GM12878 (cell line): ENCODE results near the gene KLB.
"Not testable (repeated sequence)": the region's sequence is repeated elsewhere in the genome, so short reads cannot be mapped to it uniquely, and the experiment has no call there.

Experiments
- BCLAF1 ChIP-seq: fragments of 450-650 bp; IDR thresholded peaks from 2 replicates; pipeline ENCODE4 v1.6.1; 2017; ENCODE audit warnings: antibody characterized with exemption, mild to moderate bottlenecking, moderate library complexity
- CTCF ChIP-seq, 3 experiments: IDR thresholded peaks in 2 of 3; conservative IDR thresholded peaks in 1 of 3; 2 replicates each; pipeline ENCODE4 v1.5.1; 2011; ENCODE audit warnings: low read depth in 3 of 3, low read length in 3 of 3, mild to moderate bottlenecking in 3 of 3, control low read depth in 2 of 3, moderate library complexity in 2 of 3, inconsistent platforms in 1 of 3, mixed read lengths in 1 of 3; ENCODE audit not compliant: control insufficient read depth in 2 of 3, insufficient read depth in 1 of 3; ENCODE audit errors: extremely low read depth in 1 of 3
- EP300 ChIP-seq, 2 experiments: fragments of 150-350 bp in 1 of 2; IDR thresholded peaks; 2 replicates each; pipeline ENCODE4 v1.6.1; 2011 to 2012; ENCODE audit warnings: low read depth in 2 of 2, low read length in 2 of 2, borderline replicate concordance in 1 of 2, improper control_type of control experiment in 1 of 2, inconsistent platforms in 1 of 2; ENCODE audit not compliant: control insufficient read depth in 1 of 2
- POLR2A ChIP-seq: IDR thresholded peaks from 2 replicates; pipeline ENCODE4 v1.6.1; 2011; ENCODE audit warnings: low read depth, mild to moderate bottlenecking, low read length
- RCOR1 ChIP-seq: conservative IDR thresholded peaks from 2 replicates; pipeline ENCODE4 v1.6.1; 2012; ENCODE audit warnings: low read depth, low read length, improper control_type of control experiment
- SUZ12 ChIP-seq: fragments of 200-600 bp; sonication (generic); IDR thresholded peaks from one replicate; pipeline ENCODE4 v1.6.1; 2018; ENCODE audit warnings: antibody characterized with exemption, mild to moderate bottlenecking; ENCODE audit not compliant: unreplicated experiment

GRCh38 chr4:39360611-39361010, 46.1 kb upstream of the KLB start:
- not testable (repeated sequence) for TF ChIP-seq CTCF (IDR thresholded peaks at IDR 0.05 in 2 of 3, conservative IDR thresholded peaks at IDR 0.05 in 1 of 3; ENCODE audit: control insufficient read depth in 2 of 3, extremely low read depth in 1 of 3, insufficient read depth in 1 of 3, low read depth in 3 of 3, low read length in 3 of 3); POLR2A; EP300 (IDR thresholded peaks at IDR 0.05; ENCODE audit: borderline replicate concordance in 1 of 2, control insufficient read depth in 1 of 2, low read depth in 2 of 2, low read length in 2 of 2); RCOR1; BCLAF1; SUZ12
